ENCODE measurements around the gene NKX1-1. TPM values are rescaled to one million over a fixed set of nuclear protein-coding genes. Genes with fewer than 3 reads are reported as not detected.
"Not testable (repeated sequence)": the region's sequence is repeated elsewhere in the genome, so short reads cannot be mapped to it uniquely, and the experiment has no call there.

NKX1-1 gene
- total and polyA plus RNA-seq, 3 donors from 2014 or later = 0.47 to 1.5 (median 0.70) TPM

GRCh38 chr4:1395941-1396805, 10.1 kb downstream of the NKX1-1 start:
- intact Hi-C loops (cut with DNase I; ENCODE audit: low total_unique reads) = no loop called here
- no peaks in the 10 kb centered on the region for H3K36me3 ChIP-seq (ENCODE audit: low read depth, missing control alignments)
- H3K27me3 ChIP-seq = no peaks in the 10 kb centered on the region
- no peaks in the 10 kb centered on the region for H3K9me3 ChIP-seq
- no peaks in the 10 kb centered on the region for H3K4me1 ChIP-seq
- H3K4me3 ChIP-seq = no peak overlapping the region
- H3K27ac ChIP-seq = no peak overlapping the region
- DNase-seq = no peak
- no peak for TF ChIP-seq POLR2A (IDR thresholded peaks at IDR 0.05)
- TF ChIP-seq, protein P1, sequence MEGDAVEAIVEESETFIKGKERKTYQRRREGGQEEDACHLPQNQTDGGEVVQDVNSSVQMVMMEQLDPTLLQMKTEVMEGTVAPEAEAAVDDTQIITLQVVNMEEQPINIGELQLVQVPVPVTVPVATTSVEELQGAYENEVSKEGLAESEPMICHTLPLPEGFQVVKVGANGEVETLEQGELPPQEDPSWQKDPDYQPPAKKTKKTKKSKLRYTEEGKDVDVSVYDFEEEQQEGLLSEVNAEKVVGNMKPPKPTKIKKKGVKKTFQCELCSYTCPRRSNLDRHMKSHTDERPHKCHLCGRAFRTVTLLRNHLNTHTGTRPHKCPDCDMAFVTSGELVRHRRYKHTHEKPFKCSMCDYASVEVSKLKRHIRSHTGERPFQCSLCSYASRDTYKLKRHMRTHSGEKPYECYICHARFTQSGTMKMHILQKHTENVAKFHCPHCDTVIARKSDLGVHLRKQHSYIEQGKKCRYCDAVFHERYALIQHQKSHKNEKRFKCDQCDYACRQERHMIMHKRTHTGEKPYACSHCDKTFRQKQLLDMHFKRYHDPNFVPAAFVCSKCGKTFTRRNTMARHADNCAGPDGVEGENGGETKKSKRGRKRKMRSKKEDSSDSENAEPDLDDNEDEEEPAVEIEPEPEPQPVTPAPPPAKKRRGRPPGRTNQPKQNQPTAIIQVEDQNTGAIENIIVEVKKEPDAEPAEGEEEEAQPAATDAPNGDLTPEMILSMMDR (IDR thresholded peaks at IDR 0.05) = no peak
- WGBS, 2 donors = 95 to 98% methylated on average over 9 to 11 of the region's 13 CpGs

DNA sequence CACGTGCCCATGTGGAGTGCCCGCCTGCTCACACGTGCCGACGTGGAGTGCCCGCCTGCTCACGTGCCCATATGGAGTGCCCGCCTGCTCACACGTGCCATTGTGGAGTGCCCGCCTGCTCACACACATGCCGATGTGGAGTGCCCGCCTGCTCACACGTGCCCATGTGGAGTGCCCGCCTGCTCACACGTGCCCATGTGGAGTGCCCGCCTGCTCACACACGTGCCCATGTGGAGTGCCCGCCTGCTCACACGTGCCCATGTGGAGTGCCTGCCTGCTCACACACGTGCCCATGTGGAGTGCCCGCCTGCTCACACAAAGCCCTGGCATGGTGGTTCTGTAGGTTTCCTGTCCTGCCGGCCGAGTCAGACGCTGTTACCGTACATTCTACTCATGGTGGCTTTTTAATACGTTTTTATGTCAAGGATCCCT, 10.8 kb downstream of the NKX1-1 start:
- H3K4me1 ChIP-seq; H3K27me3 ChIP-seq; intact Hi-C loops (cut with DNase I; ENCODE audit: low total_unique reads); H3K4me3 ChIP-seq; H3K9me3 ChIP-seq; H3K36me3 ChIP-seq (ENCODE audit: low read depth, missing control alignments); DNase-seq; H3K27ac ChIP-seq: not testable (repeated sequence)
- 81 to 92% methylated on average over 14 to 26 of the region's 26 CpGs for WGBS, 2 donors

DNA sequence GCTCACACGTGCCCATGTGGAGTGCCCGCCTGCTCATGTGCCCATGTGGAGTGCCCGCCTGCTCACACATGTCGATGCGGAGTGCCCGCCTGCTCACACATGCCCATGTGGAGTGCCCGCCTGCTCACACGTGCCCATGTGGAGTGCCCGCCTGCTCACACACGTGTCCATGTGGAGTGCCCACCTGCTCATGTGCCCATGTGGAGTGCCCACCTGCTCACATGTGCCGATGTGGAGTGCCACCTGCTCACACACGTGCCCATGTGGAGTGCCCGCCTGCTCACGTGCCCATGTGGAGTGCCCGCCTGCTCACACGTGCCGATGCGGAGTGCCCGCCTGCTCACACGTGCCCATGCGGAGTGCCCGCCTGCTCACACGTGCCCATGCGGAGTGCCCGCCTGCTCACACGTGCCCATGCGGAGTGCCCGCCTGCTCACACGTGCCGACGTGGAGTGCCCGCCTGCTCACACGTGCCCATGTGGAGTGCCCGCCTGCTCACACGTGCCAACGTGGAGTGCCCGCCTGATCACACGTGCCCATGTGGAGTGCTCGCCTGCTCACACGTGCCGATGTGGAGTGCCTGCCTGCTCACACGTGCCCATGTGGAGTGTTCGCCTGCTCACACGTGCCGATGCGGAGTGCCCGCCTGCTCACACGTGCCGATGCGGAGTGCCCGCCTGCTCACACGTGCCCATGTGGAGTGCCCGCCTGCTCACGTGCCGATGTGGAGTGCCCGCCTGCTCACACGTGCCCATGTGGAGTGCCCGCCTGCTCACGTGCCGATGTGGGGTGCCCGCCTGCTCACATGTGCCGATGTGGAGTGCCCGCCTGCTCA, 11.5 kb downstream of the NKX1-1 start:
- H3K36me3 ChIP-seq (ENCODE audit: low read depth, missing control alignments); intact Hi-C loops (cut with DNase I; ENCODE audit: low total_unique reads); H3K4me3 ChIP-seq; H3K4me1 ChIP-seq; DNase-seq; H3K9me3 ChIP-seq; H3K27ac ChIP-seq; H3K27me3 ChIP-seq: not testable (repeated sequence)
- 81 to 92% methylated on average over 22 to 60 of the region's 63 CpGs for WGBS, 2 donors

GRCh38 chr4:1393866-1394265, 12.4 kb downstream of the NKX1-1 start:
- TF ChIP-seq POLR2A (IDR thresholded peaks at IDR 0.05) = no peak
- TF ChIP-seq, protein P1 (IDR thresholded peaks at IDR 0.05) = no peak
- Histone ChIP-seq H3K4me3 (no peak overlapping the region), H3K4me1 (no peaks in the 10 kb centered on the region), H3K27ac (no peak overlapping the region), H3K9me3 (no peaks in the 10 kb centered on the region), H3K27me3 (no peaks in the 10 kb centered on the region), H3K36me3 (ENCODE audit: low read depth, missing control alignments) (no peaks in the 10 kb centered on the region)
- no peak for DNase-seq
- WGBS, 2 donors = 94 to 96% methylated on average over 9 to 10 of the region's 10 CpGs
- intact Hi-C loops (cut with DNase I; ENCODE audit: low total_unique reads) = no loop called here

- DNase-seq; H3K9me3 ChIP-seq; H3K27me3 ChIP-seq; H3K36me3 ChIP-seq (ENCODE audit: low read depth, missing control alignments); H3K4me1 ChIP-seq; H3K27ac ChIP-seq; H3K4me3 ChIP-seq; intact Hi-C loops (cut with DNase I; ENCODE audit: low total_unique reads): not testable (repeated sequence)
- 96 to 97% methylated on average over 5 of the region's 5 CpGs for WGBS, 2 donors
Observed at GRCh38 chr4:1393363-1393762, 12.9 kb downstream of the NKX1-1 start.

Data from testis (tissue), 3 donors.